Neuron (in vitro differentiated cells): Measurements from ENCODE around the gene TSPO2.
A peak's percentile ranks its signal among the peaks of the same experiment; 100 is the strongest.

ENCODE experiments used
- H2AFZ ChIP-seq: one replicate; pipeline ENCODE4 v1.6.1; 2013; ENCODE audit warnings: low read depth, mild to moderate bottlenecking, inconsistent platforms, low read length, moderate library complexity
- H3K27me3 ChIP-seq: one replicate; pipeline ENCODE4 v1.6.1; 2013; ENCODE audit warnings: low read length; ENCODE audit not compliant: insufficient read depth
- H3K36me3 ChIP-seq: one replicate; pipeline ENCODE4 v1.6.1; 2013; ENCODE audit warnings: low read length; ENCODE audit not compliant: insufficient read depth
- H3K4me1 ChIP-seq: one replicate; pipeline ENCODE4 v1.6.1; 2013; ENCODE audit warnings: low read length; ENCODE audit not compliant: insufficient read depth
- H3K4me3 ChIP-seq: 2 replicates; pipeline ENCODE4 v1.5.1; 2013; ENCODE audit warnings: mild to moderate bottlenecking, low read length, moderate library complexity
- H3K9me3 ChIP-seq: one replicate; pipeline ENCODE4 v1.6.1; 2013; ENCODE audit warnings: low read length

TSPO2 gene

DNA sequence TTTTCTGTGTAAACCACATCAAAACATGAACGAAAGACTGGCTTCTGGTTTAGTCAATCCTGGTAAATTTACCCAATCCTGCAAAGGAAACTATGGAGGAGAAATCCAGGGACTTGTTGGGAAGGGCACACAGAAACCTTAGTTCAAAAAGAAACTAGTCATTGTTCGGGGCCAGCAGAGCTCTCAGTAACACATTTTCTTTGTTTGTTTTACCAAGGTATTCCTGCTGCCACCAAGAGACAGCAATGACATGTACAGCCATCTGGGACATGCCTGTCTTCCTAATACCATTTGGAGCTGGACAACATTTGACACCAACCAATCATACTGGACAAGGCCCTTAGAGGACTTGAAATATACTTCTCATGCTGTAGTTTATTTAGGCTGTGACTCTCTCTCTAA lies 21.6 kb downstream of the TSPO2 start:
- H3K9me3 ChIP-seq, result no peaks in the 10 kb centered on the region
- peaks cover 39% of the 10 kb centered on the region for H3K36me3 ChIP-seq
- no peak overlapping the region for H2AFZ ChIP-seq
- H3K27me3 ChIP-seq, result no peaks in the 10 kb centered on the region
- H3K4me1 ChIP-seq, result no peaks in the 10 kb centered on the region
- H3K4me3 ChIP-seq, result no peak overlapping the region

DNA sequence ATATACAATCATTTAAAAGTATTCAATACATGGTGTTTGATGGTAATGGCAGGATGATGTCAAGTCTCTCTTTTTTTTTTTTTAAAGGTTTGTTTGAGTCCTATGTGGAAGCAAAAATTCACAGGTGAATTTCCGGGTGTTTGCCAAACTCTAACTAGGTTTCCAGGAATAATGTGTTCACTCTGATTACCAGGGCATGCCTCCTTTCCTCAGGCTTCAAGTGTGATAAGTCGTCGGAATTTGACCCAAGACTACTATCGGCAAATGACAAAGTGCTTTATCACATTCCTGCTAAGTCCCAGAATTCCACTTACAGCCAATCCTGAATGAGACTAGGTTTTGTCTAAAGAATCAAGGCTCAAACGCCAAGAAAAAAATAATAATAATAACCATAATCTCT lies 22.6 kb downstream of the TSPO2 start:
- no peak overlapping the region for H2AFZ ChIP-seq
- H3K36me3 ChIP-seq, result peaks cover 45% of the 10 kb centered on the region
- no peaks in the 10 kb centered on the region for H3K4me1 ChIP-seq
- no peaks in the 10 kb centered on the region for H3K27me3 ChIP-seq
- no peak overlapping the region for H3K4me3 ChIP-seq
- no peaks in the 10 kb centered on the region for H3K9me3 ChIP-seq

DNA sequence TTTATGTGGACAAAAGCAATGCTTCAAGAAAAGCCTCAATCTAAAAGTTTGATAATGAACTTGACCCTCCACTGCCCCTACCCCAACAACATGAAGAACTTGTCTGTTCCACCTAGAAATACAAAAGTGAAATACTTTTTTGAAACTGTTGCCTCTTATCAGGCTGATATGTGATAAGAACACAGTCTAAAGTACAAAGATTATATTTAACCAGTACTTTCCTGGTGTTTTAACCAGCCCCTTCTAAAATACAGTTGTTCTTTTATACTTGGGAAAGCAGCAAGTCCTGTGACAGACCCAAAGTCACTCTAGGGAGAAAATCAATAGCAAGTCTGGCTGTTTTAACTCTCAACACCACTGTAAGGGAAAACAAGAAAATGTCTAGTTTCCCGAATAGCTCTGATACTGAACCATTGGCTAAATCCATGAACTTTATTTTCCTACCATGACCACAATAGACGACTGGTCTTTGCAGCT lies 23.3 kb downstream of the TSPO2 start:
- H2AFZ ChIP-seq, result no peak overlapping the region
- no peaks in the 10 kb centered on the region for H3K27me3 ChIP-seq
- peaks cover 45% of the 10 kb centered on the region for H3K36me3 ChIP-seq
- peaks cover 2% of the 10 kb centered on the region for H3K4me1 ChIP-seq
- no peak overlapping the region for H3K4me3 ChIP-seq
- no peaks in the 10 kb centered on the region for H3K9me3 ChIP-seq

DNA sequence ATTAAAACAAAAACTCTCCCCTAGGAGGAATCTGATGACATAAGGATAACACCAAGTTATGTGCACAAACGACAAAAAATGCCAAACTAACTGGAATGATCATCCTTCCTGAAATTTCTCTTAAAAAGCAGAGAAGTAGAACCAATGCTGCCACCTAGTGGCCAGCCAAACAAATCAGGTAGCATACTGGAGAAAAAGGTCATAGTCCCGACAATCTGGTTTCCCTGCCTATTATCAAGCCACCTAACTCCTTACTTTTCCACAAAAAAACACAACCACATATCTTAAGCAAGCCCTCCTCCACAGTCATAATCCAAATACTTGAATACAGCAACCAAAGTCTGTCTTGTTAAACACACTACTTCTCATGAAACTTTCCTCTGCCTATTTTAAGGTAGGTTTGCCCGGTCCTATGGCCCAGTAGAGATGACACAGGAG lies 24.6 kb downstream of the TSPO2 start:
- Histone ChIP-seq H3K4me3 (no peak overlapping the region), H3K9me3 (no peaks in the 10 kb centered on the region), H3K27me3 (no peaks in the 10 kb centered on the region), H3K36me3 (peaks cover 40% of the 10 kb centered on the region), H3K4me1 (peaks cover 8% of the 10 kb centered on the region), H2AFZ (no peak overlapping the region)

DNA sequence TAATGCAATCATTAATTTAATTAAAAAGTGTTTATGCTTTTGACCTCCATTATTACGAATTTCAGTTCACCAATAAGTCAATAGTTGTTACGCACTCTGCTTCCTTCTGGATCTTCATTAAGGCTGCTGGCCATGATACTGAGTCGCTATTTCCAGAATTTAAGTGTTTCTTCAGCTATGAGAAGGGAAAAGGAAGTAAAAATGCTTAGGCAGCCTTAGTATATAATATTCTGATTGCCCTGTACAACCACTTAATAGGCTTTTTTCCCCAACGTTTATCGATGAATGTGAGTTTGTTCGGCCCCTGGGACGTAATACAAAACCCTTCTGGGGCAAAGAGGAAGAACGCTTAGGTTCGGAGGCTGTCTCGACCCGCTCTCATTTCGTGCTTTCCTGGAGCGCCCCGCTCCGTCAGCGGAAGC lies 29.2 kb downstream of the TSPO2 start:
- no peaks in the 10 kb centered on the region for H3K27me3 ChIP-seq
- H3K4me1 ChIP-seq, result peaks cover 29% of the 10 kb centered on the region
- H3K9me3 ChIP-seq, result no peaks in the 10 kb centered on the region
- peak overlapping the region; percentile 66 for H2AFZ ChIP-seq
- peak overlapping the region; percentile 93 for H3K4me3 ChIP-seq
- H3K36me3 ChIP-seq, result peaks cover 16% of the 10 kb centered on the region

DNA sequence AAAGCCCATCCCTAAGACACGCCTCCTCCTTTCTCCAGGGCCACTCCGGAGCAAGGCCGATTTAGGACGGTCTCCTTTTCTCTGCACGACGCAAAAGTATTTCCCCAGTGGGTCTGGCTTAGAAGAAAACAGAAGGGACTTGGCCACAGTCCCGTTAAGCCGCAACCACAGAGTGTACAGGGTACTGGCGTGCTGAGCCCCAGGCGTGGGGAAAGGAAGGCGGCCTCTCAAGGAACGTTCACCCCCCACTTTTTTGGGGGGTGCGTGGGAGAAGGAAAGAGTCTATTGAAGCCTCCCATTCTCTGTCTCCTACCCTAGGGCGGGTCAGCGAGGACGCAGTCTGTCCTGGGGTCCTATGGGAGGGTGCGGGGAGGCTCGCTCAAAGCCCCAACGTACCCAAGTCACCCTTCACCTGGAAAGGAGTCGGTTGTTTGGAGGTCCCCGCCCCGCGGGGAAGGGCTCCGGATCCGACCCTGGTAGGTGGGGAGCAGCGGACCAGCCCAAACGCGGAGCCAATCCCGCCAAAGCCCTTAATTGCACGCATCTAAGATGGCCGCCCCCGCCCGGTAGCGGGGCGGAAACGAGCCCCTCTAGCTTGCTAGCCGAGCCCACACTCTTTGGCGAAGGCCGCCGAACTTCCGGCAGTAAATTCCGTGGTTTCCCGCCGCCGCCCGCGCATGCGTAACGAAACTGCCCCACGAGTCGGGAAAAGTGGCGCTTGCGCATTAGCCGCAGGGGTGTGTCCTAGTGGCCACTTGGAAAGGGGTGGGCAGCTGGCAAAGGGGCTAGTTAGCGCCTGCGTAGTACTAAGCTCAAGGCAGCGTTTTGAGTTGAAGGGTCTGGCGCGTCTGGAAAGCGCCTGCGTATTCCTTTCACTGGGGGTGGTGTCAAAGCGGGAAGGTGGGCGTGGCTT lies 29.9 kb downstream of the TSPO2 start, which contains the start of gene OARD1:
OARD1 (minus strand) TSS at position 434 of the 913 bp plus-strand sequence. CDS start 722 bp downstream, outside the sequence.
- Histone ChIP-seq H2AFZ (peak within 1 kb of the TSS; percentile 66), H3K4me3 (peak within 1 kb of the TSS; percentile 93), H3K36me3 (peaks cover 16% of the 10 kb centered on the region)

DNA sequence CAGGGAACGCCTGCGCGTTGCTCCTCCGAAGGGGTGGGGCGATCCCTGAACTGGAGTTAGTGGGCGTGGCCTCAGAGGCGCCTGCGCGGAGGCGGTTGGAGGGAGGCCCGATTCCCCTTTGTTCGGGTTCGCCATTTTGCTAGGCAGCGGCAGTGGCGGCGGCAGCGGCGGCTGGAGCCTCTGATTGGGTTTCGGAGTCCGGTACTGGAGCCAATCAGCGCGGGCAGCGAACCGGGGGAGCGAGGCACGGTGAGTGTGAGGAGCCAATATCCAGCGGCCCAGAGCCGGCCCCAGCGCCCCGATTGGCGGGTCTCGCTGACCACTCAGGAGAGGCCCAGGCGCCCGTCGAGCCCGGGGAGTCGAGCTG lies 30.6 kb downstream of the TSPO2 start, which contains the start of gene NFYA:
NFYA (plus strand) TSS at position 139 of the 367 bp plus-strand sequence. CDS start 6,116 bp downstream, outside the sequence.
- Histone ChIP-seq H2AFZ (peak within 1 kb of the TSS; percentile 66), H3K9me3 (no peaks in the 10 kb centered on the region), H3K27me3 (no peaks in the 10 kb centered on the region), H3K4me1 (peaks cover 29% of the 10 kb centered on the region), H3K4me3 (peak within 1 kb of the TSS; percentile 93), H3K36me3 (peaks cover 16% of the 10 kb centered on the region)

More for the DNA sequence above, 29.9 kb downstream of the TSPO2 start, which contains the start of gene OARD1:
- no peaks in the 10 kb centered on the region for H3K27me3 ChIP-seq
- H3K9me3 ChIP-seq, result no peaks in the 10 kb centered on the region
- H3K4me1 ChIP-seq, result peaks cover 29% of the 10 kb centered on the region

DNA sequence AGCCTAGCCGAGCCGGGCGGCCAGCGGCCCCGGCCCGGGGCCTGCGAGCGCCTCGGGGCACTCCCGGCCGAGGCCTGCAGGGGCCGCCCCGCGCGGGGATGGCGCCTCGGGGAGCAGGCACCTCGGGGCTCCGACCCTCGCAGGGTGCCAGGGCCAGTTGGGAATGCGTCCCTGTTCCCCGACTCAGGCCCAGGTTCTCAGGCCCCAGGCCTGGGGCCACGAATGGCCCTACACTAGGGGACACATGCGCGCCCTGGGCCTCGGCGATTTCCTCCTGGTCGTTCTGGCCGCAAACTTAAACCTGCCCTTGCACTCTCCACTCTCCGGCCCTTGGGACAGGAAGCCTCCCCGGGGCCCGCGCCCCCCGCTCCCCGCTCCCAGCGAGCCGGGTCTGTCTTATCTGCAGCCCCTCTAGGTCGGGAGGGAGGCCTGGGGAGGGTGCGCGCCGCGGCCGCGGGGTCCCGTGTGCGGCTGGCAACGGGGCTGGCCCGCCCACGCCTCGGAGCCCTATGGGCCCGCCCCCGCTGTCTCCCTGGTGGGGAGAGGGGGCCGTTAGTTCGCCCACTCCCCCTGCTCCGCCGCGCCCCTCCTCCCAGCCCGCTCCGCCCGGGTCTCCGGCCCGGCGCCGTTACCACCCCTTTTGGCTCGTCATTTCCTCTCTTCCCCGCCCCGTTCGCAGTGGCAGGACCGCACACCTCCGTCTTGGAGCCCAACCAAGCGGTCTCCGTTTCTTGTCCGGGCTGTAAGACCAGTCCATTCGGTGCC lies 31.1 kb downstream of the TSPO2 start:
- H2AFZ ChIP-seq, result peak overlapping the region; percentile 17
- H3K9me3 ChIP-seq, result no peaks in the 10 kb centered on the region
- peaks cover 29% of the 10 kb centered on the region for H3K4me1 ChIP-seq

DNA sequence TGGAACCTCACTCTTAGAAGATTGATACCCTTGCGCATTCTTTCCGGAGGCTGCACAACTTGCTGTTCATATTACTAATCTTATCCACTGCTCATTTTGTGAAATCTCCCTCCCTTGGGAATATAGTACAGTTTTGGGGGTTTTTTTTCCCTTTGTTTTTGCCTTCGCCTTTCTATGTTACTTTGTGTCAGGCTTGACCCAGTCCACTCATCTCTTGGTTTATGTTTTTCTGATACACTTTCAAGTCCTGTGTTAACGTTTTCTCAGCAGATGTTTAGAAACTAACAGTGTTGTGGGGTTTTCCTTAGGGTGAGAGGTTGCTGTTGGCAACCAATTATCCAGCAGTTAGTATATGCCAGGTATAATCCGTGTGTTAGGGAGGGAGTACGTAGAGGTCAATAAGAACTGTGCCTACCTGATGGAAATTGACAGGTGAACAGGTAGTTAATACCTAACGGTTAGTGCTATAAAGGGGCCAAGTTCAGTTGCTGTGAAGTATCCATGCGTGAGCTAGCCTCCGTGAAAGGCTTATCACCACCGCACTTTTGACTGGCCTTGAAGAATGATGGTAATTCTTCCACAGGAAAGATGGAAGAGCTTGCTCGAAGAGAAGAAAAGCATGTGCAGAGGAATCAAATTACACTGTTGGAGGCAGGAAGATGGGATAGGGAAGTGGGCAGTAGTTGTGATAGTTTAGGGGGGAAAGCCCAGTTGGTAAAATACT lies 31.9 kb downstream of the TSPO2 start:
- Histone ChIP-seq H3K36me3 (peaks cover 11% of the 10 kb centered on the region), H3K4me3 (peak overlapping the region; percentile 93), H3K9me3 (no peaks in the 10 kb centered on the region), H3K4me1 (peaks cover 29% of the 10 kb centered on the region), H2AFZ (peak overlapping the region; percentile 17), H3K27me3 (no peaks in the 10 kb centered on the region)

More for the DNA sequence above, 31.1 kb downstream of the TSPO2 start:
- Histone ChIP-seq H3K36me3 (peaks cover 10% of the 10 kb centered on the region), H3K27me3 (no peaks in the 10 kb centered on the region), H3K4me3 (peak overlapping the region; percentile 93)

DNA sequence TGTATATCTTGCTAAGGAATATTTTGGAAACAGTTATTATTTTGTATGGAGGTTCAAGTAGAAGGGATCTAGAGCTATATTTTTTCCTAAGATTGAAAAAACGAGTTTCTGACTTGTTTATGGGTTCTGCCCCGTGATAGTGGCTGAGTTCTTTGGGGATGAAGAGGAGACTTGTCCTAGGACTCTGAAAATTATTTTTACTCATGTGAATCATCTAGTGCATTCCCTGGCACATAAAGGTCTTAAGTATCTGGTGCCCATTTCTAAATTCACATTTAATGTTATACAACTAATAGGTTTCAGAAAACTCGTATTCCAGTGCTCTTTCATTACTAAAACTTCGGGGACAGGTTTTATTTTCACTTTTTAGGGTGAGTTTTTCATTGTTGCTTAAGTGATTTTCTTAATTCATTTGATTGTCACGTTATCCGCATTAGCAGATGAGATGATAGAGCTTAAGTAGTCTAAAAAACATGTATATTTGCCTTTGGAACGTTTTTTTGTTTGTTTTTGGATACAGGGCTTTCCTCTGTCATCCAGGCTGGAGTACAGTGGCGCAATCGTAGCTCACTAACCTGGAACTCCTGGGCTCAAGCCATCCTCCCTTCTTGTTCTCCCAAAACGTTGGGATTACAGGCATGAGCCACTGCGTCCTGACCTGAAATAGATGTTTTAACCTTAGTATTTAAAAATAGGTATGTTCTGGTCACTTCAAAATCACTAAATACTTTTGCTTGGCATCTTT lies 32.6 kb downstream of the TSPO2 start:
- no peak overlapping the region for H2AFZ ChIP-seq
- H3K36me3 ChIP-seq, result peaks cover 14% of the 10 kb centered on the region
- peaks cover 29% of the 10 kb centered on the region for H3K4me1 ChIP-seq
- no peaks in the 10 kb centered on the region for H3K27me3 ChIP-seq
- peak overlapping the region; percentile 93 for H3K4me3 ChIP-seq
- H3K9me3 ChIP-seq, result no peaks in the 10 kb centered on the region

DNA sequence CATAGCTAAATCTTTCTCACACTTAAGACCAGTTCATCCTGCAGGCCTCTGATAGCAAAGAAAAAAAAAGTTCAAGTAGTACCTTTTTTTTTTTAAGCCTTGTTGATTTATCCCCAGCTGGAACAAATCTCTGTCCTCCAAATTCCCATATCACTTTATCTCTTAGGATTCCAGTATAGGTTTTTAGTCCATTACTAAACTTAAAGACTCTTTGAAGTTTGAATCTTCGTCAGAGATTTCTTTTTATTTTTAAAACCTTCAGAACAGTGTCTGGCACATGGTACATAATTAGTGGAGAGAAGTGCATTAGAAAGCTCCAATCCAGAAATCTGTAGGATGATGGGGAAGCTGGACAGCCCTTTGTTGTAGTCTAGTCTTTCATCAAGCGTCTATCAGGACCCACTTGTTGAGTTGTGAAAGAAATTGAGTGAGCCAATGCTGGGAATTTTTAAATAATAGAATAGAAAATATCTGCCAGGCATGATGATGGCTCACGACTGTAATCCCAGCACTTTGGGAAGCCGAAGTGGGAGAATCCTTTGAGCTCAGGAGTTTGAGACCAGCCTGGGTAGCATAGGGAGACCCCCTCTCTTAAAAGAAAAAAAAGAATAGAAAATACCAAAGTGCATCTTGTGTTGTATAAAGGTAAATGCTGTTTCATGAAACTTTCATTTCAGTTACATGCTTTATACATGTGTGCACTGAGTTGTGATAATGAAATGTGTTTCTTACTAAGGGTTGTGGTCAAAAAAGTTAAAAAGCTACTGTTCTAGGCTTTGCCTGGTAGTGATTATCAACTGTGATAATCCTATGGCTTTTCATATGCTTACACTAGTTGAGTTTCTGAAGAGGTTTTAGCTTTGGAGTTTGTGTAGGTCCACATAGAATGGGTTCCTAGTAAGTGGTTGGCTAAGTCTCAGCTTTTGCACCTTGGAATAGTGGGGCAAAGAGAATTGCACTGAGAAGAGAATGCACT lies 33.7 kb downstream of the TSPO2 start:
- H3K4me3 ChIP-seq, result no peak overlapping the region
- H3K36me3 ChIP-seq, result peaks cover 24% of the 10 kb centered on the region
- H3K4me1 ChIP-seq, result peaks cover 23% of the 10 kb centered on the region

More for the DNA sequence above, 33.7 kb downstream of the TSPO2 start:
- Histone ChIP-seq H3K9me3 (no peaks in the 10 kb centered on the region), H2AFZ (no peak overlapping the region), H3K27me3 (no peaks in the 10 kb centered on the region)
